LNCAP (cell line): ENCODE data around the gene KLF2.

ENCODE experiments used
- CTCF ChIP-seq: fragments of 450-650 bp; IDR thresholded peaks from 2 replicates; pipeline ENCODE4 v1.5.1; 2017; ENCODE audit warnings: mild to moderate bottlenecking

The KLF2 gene

GRCh38 chr19:16359074-16359473 lies 34.4 kb downstream of the KLF2 start:
- no peak for TF ChIP-seq CTCF

DNA sequence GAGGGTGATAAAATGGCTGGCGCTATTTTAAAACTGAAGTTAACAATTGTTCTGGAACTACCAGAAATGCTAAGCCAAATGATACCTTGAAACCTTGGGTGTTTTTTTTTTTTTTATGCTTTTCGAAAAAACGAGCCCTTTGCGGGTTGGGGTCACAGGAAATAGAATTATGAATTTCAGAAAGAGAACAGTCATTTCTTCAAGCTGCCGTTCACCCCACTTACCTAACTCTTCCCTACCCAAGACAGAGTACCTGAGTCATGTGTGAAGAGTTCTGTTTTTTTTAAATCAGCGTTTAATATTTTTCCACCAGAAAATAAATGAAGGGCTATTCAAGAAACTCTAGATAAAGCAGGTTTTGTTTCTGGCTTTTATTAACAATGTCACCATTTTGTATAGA lies 35.3 kb downstream of the KLF2 start:
- no peak for TF ChIP-seq CTCF

GRCh38 chr19:16360738-16361137 lies 36.1 kb downstream of the KLF2 start:
- no peak for TF ChIP-seq CTCF

DNA sequence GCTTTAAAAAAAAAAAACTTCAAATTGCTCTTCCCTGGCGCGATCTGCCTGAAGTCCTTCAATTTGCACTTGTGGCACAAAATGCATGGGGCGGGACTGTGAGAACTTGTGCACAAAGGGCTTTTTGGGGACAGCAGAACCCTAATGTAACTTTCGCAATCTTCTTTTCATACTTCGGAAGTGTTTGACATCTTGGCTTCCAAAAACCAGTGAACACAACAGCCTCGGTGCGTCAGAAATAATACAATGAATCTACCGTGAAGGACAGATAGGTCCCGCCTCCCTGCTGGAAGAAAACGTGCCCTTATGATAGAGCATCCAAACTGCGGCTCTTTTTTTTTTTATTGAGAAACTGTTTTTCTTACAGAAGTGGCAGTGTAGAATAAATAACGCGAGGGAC lies 36.6 kb downstream of the KLF2 start:
- no peak for TF ChIP-seq CTCF

DNA sequence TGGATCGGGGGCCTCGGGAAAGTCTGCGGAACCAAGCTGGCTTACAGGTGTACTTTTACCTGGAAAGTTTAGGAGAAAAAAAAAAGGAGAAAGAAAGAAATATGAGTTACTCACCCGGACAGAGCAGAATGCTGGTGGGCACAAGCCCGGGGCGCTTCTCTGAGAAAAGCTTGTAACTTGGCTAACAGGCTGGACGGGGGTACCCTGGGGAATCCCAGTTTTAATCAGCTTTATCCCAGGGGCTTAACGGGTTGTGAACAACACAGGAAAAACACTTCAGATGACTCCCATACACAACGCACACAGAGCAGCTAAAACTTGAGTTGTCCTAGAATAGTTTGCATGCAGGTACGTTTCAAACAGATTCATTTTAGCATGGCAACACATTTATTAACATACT lies 37.3 kb downstream of the KLF2 start:
- no peak for TF ChIP-seq CTCF

GRCh38 chr19:16363133-16363851 lies 38.7 kb downstream of the KLF2 start:
- TF ChIP-seq CTCF = no peak

DNA sequence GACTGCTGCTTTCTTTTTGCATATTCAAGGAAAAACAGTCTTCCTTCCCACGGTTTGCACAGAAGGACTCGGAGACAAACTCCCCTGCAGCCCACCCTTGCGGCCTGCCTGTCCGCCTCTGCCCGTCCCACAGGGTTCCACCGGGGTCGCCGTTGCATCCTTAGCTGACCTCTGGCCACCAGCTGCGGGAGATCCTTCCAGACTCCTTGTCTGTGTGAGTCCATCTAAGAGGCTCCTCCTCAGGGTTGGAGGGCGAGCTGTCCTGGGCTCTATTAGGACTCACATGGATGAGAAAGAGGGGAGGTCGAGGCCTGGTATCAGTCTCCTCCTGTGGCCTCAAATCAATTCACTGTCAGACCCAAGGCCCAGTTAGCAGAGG lies 39.2 kb downstream of the KLF2 start:
- no peak for TF ChIP-seq CTCF
